Ishikawa (cell line): ENCODE results near the gene SHFL.

Experiments used
- CEBPB ChIP-seq: IDR thresholded peaks from 2 replicates; pipeline ENCODE4 v1.6.1; 2012
- CREB1 ChIP-seq: IDR thresholded peaks from 2 replicates; pipeline ENCODE4 v1.6.1; 2012; ENCODE audit warnings: low read depth
- EGR1 ChIP-seq: IDR thresholded peaks from 2 replicates; pipeline ENCODE4 v1.6.1; 2012
- EP300 ChIP-seq: IDR thresholded peaks from 2 replicates; pipeline ENCODE4 v1.6.1; 2012; ENCODE audit warnings: borderline replicate concordance
- FOXM1 ChIP-seq: IDR thresholded peaks from 2 replicates; pipeline ENCODE4 v1.6.1; 2012; ENCODE audit warnings: low read depth, borderline replicate concordance
- MAX ChIP-seq: IDR thresholded peaks from 2 replicates; pipeline ENCODE4 v1.6.1; 2012
- NFIC ChIP-seq: IDR thresholded peaks from 2 replicates; pipeline ENCODE4 v1.6.1; 2012
- RAD21 ChIP-seq: IDR thresholded peaks from 2 replicates; pipeline ENCODE4 v1.6.1; 2012; ENCODE audit warnings: low read depth
- REST ChIP-seq: IDR thresholded peaks from 2 replicates; pipeline ENCODE4 v1.6.1; 2012; ENCODE audit warnings: low read depth, mild to moderate bottlenecking
- TAF1 ChIP-seq: IDR thresholded peaks from 2 replicates; pipeline ENCODE4 v1.6.1; 2012; ENCODE audit warnings: low read depth, mild to moderate bottlenecking
- TCF12 ChIP-seq: IDR thresholded peaks from 2 replicates; pipeline ENCODE4 v1.6.1; 2012; ENCODE audit warnings: low read depth
- TEAD4 ChIP-seq: IDR thresholded peaks from 2 replicates; pipeline ENCODE4 v1.6.1; 2012
- USF1 ChIP-seq: IDR thresholded peaks from 2 replicates; pipeline ENCODE4 v1.6.1; 2012
- YY1 ChIP-seq: IDR thresholded peaks from 2 replicates; pipeline ENCODE4 v1.6.1; 2012; ENCODE audit warnings: low read depth
- ZBTB7A ChIP-seq: IDR thresholded peaks from 2 replicates; pipeline ENCODE4 v1.6.1; 2012; ENCODE audit warnings: low read depth

Gene SHFL

GRCh38 chr19:10120538-10121189 lies 34.5 kb downstream of the SHFL start:
- TF ChIP-seq NFIC: no peak

GRCh38 chr19:10122045-10122444 lies 35.9 kb downstream of the SHFL start:
- TF ChIP-seq NFIC (no peak), EGR1 (no peak), USF1 (no peak), TEAD4 (no peak), EP300 (no peak)

GRCh38 chr19:10124429-10124828 lies 38.3 kb downstream of the SHFL start:
- TF ChIP-seq REST (no peak), EGR1 (no peak), TEAD4 (no peak), CREB1 (no peak), NFIC (no peak), TCF12 (no peak), RAD21 (no peak), CEBPB (no peak), YY1 (no peak), TAF1 (no peak), MAX (no peak), ZBTB7A (no peak), USF1 (no peak), EP300 (no peak)

- TF ChIP-seq FOXM1: no peak
- no peak for TF ChIP-seq TAF1
- no peak for TF ChIP-seq CREB1
- no peak for TF ChIP-seq USF1
- TF ChIP-seq EGR1: no peak
- no peak for TF ChIP-seq ZBTB7A
- no peak for TF ChIP-seq CEBPB
- no peak for TF ChIP-seq EP300
- no peak for TF ChIP-seq YY1
- no peak for TF ChIP-seq NFIC
- TF ChIP-seq RAD21: no peak
- TF ChIP-seq REST: no peak
- TF ChIP-seq TEAD4: no peak
- no peak for TF ChIP-seq TCF12
Observed at GRCh38 chr19:10126213-10126639, 40.1 kb downstream of the SHFL start.

GRCh38 chr19:10132905-10133304 lies 46.8 kb downstream of the SHFL start:
- no peak for TF ChIP-seq CEBPB
- TF ChIP-seq NFIC: no peak
- TF ChIP-seq EGR1: no peak
- TF ChIP-seq TCF12: no peak
- no peak for TF ChIP-seq RAD21
- TF ChIP-seq REST: no peak
- TF ChIP-seq MAX: no peak
- TF ChIP-seq FOXM1: no peak
- no peak for TF ChIP-seq EP300
- no peak for TF ChIP-seq ZBTB7A
- TF ChIP-seq YY1: no peak
